ENCODE measurements around the gene AMIGO1.

Gene AMIGO1

GRCh38 chr1:109503935-109504334 lies 5.6 kb downstream of the AMIGO1 start:
- peaks cover 21% of the 10 kb centered on the region for H3K36me3 ChIP-seq (ENCODE audit: insufficient read depth, low read length)
- DNase-seq (no peak), ATAC-seq (ENCODE audit: insufficient read depth, low read depth) (no peak)
- H3K9me3 ChIP-seq (ENCODE audit: insufficient read depth, low read length, severe bottlenecking) = no peaks in the 10 kb centered on the region
- no peak overlapping the region for H3K4me2 ChIP-seq (ENCODE audit: insufficient read depth, low read length)
- H3K4me1 ChIP-seq (ENCODE audit: insufficient read depth, low read length) = peaks cover 25% of the 10 kb centered on the region
- H3K4me3 ChIP-seq (ENCODE audit: low read depth in 1 of 2, low read length in 2 of 2) = no peak overlapping the region
- H4K20me1 ChIP-seq (ENCODE audit: insufficient read depth, low read length) = 0 out of 2 replicates have a peak, but pooled peaks cover 8% of the 10 kb centered on the region
- H3K27me3 ChIP-seq (ENCODE audit: insufficient read depth, low read length, poor library complexity) = no peaks in the 10 kb centered on the region
- H3K27ac ChIP-seq (ENCODE audit: low read length) = no peak overlapping the region
- TF ChIP-seq, protein P1, sequence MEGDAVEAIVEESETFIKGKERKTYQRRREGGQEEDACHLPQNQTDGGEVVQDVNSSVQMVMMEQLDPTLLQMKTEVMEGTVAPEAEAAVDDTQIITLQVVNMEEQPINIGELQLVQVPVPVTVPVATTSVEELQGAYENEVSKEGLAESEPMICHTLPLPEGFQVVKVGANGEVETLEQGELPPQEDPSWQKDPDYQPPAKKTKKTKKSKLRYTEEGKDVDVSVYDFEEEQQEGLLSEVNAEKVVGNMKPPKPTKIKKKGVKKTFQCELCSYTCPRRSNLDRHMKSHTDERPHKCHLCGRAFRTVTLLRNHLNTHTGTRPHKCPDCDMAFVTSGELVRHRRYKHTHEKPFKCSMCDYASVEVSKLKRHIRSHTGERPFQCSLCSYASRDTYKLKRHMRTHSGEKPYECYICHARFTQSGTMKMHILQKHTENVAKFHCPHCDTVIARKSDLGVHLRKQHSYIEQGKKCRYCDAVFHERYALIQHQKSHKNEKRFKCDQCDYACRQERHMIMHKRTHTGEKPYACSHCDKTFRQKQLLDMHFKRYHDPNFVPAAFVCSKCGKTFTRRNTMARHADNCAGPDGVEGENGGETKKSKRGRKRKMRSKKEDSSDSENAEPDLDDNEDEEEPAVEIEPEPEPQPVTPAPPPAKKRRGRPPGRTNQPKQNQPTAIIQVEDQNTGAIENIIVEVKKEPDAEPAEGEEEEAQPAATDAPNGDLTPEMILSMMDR (IDR thresholded peaks at IDR 0.05; ENCODE audit: borderline replicate concordance, extremely low read depth, low read length, poor library complexity, severe bottlenecking) = no peak
- TF ChIP-seq EZH2 (IDR thresholded peaks at IDR 0.05; ENCODE audit: borderline replicate concordance, low read depth, low read length, severe bottlenecking) = no peak
- H3K9ac ChIP-seq (ENCODE audit: low read depth, low read length) = no peak overlapping the region
- H3K79me2 ChIP-seq (ENCODE audit: insufficient read depth, low read length) = no peaks in the 10 kb centered on the region
- H2AFZ ChIP-seq (ENCODE audit: low read depth, low read length) = no peak overlapping the region

DNA sequence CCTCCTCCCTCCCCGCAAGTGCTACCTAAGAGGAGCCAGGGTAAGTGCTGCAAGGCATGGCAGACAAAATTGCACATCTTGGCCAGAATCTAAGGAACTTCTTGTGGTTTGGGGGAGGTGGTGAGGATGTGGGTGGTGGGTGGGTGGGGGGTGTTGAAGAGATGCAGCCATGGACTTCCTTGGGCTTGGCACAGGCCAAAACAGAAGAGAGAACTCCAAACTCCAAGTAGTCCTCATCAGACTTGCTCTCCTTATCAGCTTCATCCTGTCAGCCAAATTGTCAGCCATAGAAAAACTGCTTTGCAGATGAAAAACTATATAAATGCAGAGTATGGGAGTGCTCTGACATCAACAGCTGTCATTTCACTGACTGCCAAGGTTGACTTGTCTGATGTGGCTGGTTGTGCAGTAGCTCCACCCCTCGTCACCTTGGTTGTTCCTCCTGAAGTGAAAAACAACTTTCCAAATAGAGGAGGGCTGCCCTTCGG lies 7.1 kb downstream of the AMIGO1 start:
- Histone ChIP-seq H2AFZ (ENCODE audit: low read depth, low read length) (no peak overlapping the region), H3K9me3 (ENCODE audit: insufficient read depth, low read length, severe bottlenecking) (no peaks in the 10 kb centered on the region), H3K4me1 (ENCODE audit: insufficient read depth, low read length) (peaks cover 25% of the 10 kb centered on the region), H3K36me3 (ENCODE audit: insufficient read depth, low read length) (peaks cover 34% of the 10 kb centered on the region), H3K79me2 (ENCODE audit: insufficient read depth, low read length) (0 out of 2 replicates have a peak, but pooled peaks cover 2% of the 10 kb centered on the region), H3K9ac (ENCODE audit: low read depth, low read length) (no peak overlapping the region), H3K4me3 (ENCODE audit: low read depth in 1 of 2, low read length in 2 of 2) (no peak overlapping the region), H3K4me2 (ENCODE audit: insufficient read depth, low read length) (no peak overlapping the region), H3K27me3 (ENCODE audit: insufficient read depth, low read length, poor library complexity) (no peaks in the 10 kb centered on the region), H3K27ac (ENCODE audit: low read length) (peak overlapping the region; percentile 31; the same call in 1 of the 2 replicates), H4K20me1 (ENCODE audit: insufficient read depth, low read length) (peaks cover 10% of the 10 kb centered on the region; the same call in 1 of the 2 replicates)
- DNase-seq (peak; percentile 46), ATAC-seq (ENCODE audit: insufficient read depth, low read depth) (peak; percentile 79)
- no peak for TF ChIP-seq EZH2 (IDR thresholded peaks at IDR 0.05; ENCODE audit: borderline replicate concordance, low read depth, low read length, severe bottlenecking)

GRCh38 chr1:109501644-109502363 lies 7.7 kb downstream of the AMIGO1 start:
- ATAC-seq (ENCODE audit: insufficient read depth, low read depth) (peak; percentile 69), DNase-seq (peak; percentile 42)
- Histone ChIP-seq H3K9ac (ENCODE audit: low read depth, low read length) (no peak overlapping the region), H3K27me3 (ENCODE audit: insufficient read depth, low read length, poor library complexity) (no peaks in the 10 kb centered on the region), H3K9me3 (ENCODE audit: insufficient read depth, low read length, severe bottlenecking) (no peaks in the 10 kb centered on the region), H4K20me1 (ENCODE audit: insufficient read depth, low read length) (peaks cover 10% of the 10 kb centered on the region; the same call in 1 of the 2 replicates), H3K27ac (ENCODE audit: low read length) (peak overlapping the region; percentile 31), H3K4me3 (ENCODE audit: low read depth in 1 of 2, low read length in 2 of 2) (no peak overlapping the region), H3K36me3 (ENCODE audit: insufficient read depth, low read length) (peaks cover 41% of the 10 kb centered on the region), H3K79me2 (ENCODE audit: insufficient read depth, low read length) (0 out of 2 replicates have a peak, but pooled peaks cover 2% of the 10 kb centered on the region), H2AFZ (ENCODE audit: low read depth, low read length) (no peak overlapping the region), H3K4me1 (ENCODE audit: insufficient read depth, low read length) (peaks cover 25% of the 10 kb centered on the region), H3K4me2 (ENCODE audit: insufficient read depth, low read length) (no peak overlapping the region)
- TF ChIP-seq, protein P1 (IDR thresholded peaks at IDR 0.05; ENCODE audit: borderline replicate concordance, extremely low read depth, low read length, poor library complexity, severe bottlenecking) = no peak
- TF ChIP-seq EZH2 (IDR thresholded peaks at IDR 0.05; ENCODE audit: borderline replicate concordance, low read depth, low read length, severe bottlenecking) = no peak

DNA sequence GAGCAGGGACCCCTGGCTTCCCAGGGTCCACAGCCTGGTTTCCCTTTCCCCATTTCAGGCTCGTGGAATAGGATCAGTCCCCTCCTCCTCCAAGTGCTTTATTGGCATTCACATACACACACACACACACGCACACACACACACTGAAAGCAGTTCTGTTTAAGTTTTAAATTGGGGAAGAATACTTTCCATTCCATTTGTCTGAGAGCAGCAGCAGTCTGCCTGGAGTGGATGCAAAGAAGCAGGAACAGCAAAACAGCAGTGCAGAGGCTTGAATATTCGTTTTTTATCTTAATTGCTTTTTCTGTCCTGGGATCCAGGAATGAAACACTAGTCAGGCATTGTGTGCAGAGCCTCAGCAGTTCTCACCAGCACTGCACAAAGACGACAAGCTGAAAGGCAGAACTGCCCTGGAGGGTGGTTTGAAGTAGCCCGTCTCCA lies 8.6 kb downstream of the AMIGO1 start:
- ATAC-seq (ENCODE audit: insufficient read depth, low read depth) (no peak), DNase-seq (no peak)
- no peak overlapping the region for H3K4me3 ChIP-seq (ENCODE audit: low read depth in 1 of 2, low read length in 2 of 2)
- no peak overlapping the region for H3K9ac ChIP-seq (ENCODE audit: low read depth, low read length)
- no peak overlapping the region for H3K4me2 ChIP-seq (ENCODE audit: insufficient read depth, low read length)
- no peaks in the 10 kb centered on the region for H3K9me3 ChIP-seq (ENCODE audit: insufficient read depth, low read length, severe bottlenecking)
- H3K79me2 ChIP-seq (ENCODE audit: insufficient read depth, low read length) = peaks cover 9% of the 10 kb centered on the region; the same call in 1 of the 2 replicates
- H2AFZ ChIP-seq (ENCODE audit: low read depth, low read length) = no peak overlapping the region
- H3K27ac ChIP-seq (ENCODE audit: low read length) = no peak overlapping the region
- H3K27me3 ChIP-seq (ENCODE audit: insufficient read depth, low read length, poor library complexity) = no peaks in the 10 kb centered on the region
- H3K36me3 ChIP-seq (ENCODE audit: insufficient read depth, low read length) = peaks cover 49% of the 10 kb centered on the region
- TF ChIP-seq, protein P1 (IDR thresholded peaks at IDR 0.05; ENCODE audit: borderline replicate concordance, extremely low read depth, low read length, poor library complexity, severe bottlenecking) = no peak
- no peak for TF ChIP-seq EZH2 (IDR thresholded peaks at IDR 0.05; ENCODE audit: borderline replicate concordance, low read depth, low read length, severe bottlenecking)
- H3K4me1 ChIP-seq (ENCODE audit: insufficient read depth, low read length) = peaks cover 28% of the 10 kb centered on the region
- H4K20me1 ChIP-seq (ENCODE audit: insufficient read depth, low read length) = peaks cover 16% of the 10 kb centered on the region
